H1 (cell line): ENCODE results near the gene ZSCAN12. TPM values are rescaled to one million over a fixed set of nuclear protein-coding genes. Genes with fewer than 3 reads are reported as not detected.

Source experiments
- CTCF ChIA-PET: fragments of 300-600 bp; sonication (Branson Sonifier 250); formaldehyde crosslinking; loops from one replicate; lab custom pipeline; 2021; ENCODE audit not compliant: partially characterized antibody; lab: Charles Lee
- POLR2A ChIA-PET: fragments of 300-600 bp; sonication (Branson Sonifier 250); formaldehyde crosslinking; loops from one replicate; lab custom pipeline; 2021; ENCODE audit warnings: inconsistent platforms; ENCODE audit not compliant: partially characterized antibody; lab: Charles Lee
- DNase-seq, 2 experiments: peaks; one replicate each; pipeline versions ENCODE4 v3.0.0 to v3.0.0-alpha.2; 2010 to 2022; ENCODE audit warnings: low spot score in 2 of 2, low read depth in 1 of 2, mixed read lengths in 1 of 2
- FAIRE-seq: peaks from 2 replicates; lab custom pipeline; 2011; peaks lifted over from hg19 to GRCh38; lab: Jason Lieb, UNC
- H2AFZ ChIP-seq: 2 replicates; pipeline ENCODE4 v1.8.1; 2012; ENCODE audit warnings: low read length, inconsistent platforms
- H2AK5ac ChIP-seq: 2 replicates; pipeline ENCODE4 v1.6.1; 2013; ENCODE audit warnings: low read depth, low read length
- H2BK120ac ChIP-seq: replicated peaks from 2 replicates; pipeline ENCODE3; 2013; ENCODE audit warnings: low read depth, low read length, inconsistent platforms
- H2BK12ac ChIP-seq: 2 replicates; pipeline ENCODE4 v1.6.1; 2013; ENCODE audit warnings: low read depth, low read length
- H2BK15ac ChIP-seq: 2 replicates; pipeline ENCODE4 v1.6.1; 2013; ENCODE audit warnings: low read length
- H2BK20ac ChIP-seq: 2 replicates; pipeline ENCODE4 v1.6.1; 2013; ENCODE audit warnings: low read length
- H2BK5ac ChIP-seq: 2 replicates; pipeline ENCODE4 v1.6.1; 2013; ENCODE audit warnings: low read depth, low read length
- H3K14ac ChIP-seq: 2 replicates; pipeline ENCODE4 v1.6.1; 2013; ENCODE audit warnings: inconsistent platforms; ENCODE audit not compliant: insufficient read length
- H3K18ac ChIP-seq: 2 replicates; pipeline ENCODE4 v1.6.1; 2013; ENCODE audit warnings: low read length; ENCODE audit errors: extremely low read depth
- H3K23ac ChIP-seq: 2 replicates; pipeline ENCODE4 v1.6.1; 2013; ENCODE audit warnings: inconsistent platforms; ENCODE audit not compliant: insufficient read length
- H3K23me2 ChIP-seq: 2 replicates; pipeline ENCODE4 v1.6.1; 2013; ENCODE audit warnings: low read depth, low read length
- H3K27ac ChIP-seq: 2 replicates; pipeline ENCODE4 v1.6.1; 2011; ENCODE audit warnings: low read depth, low read length, inconsistent platforms
- H3K27me3 ChIP-seq, 4 experiments: replicated peaks in 1 of 4; 1 replicate in 1 of 4; 2 replicates in 3 of 4; pipeline versions ENCODE4 v1.6.1 to v1.8.1; 2011 to 2013; ENCODE audit warnings: low read length in 3 of 4, mild to moderate bottlenecking in 3 of 4, inconsistent platforms in 2 of 4, mixed read lengths in 2 of 4, moderate library complexity in 1 of 4; ENCODE audit not compliant: control insufficient read depth in 3 of 4, insufficient read depth in 3 of 4; ENCODE audit errors: extremely low read depth in 1 of 4
- H3K36me3 ChIP-seq, 4 experiments: 2 replicates each; pipeline versions ENCODE4 v1.6.1 to v1.8.1; 2011 to 2013; ENCODE audit warnings: mild to moderate bottlenecking in 4 of 4, low read length in 3 of 4, moderate library complexity in 2 of 4, control low read depth in 1 of 4, inconsistent platforms in 1 of 4; ENCODE audit not compliant: insufficient read depth in 4 of 4, control insufficient read depth in 2 of 4
- H3K4ac ChIP-seq: replicated peaks from 2 replicates; pipeline ENCODE3; 2013; ENCODE audit warnings: low read length, low read depth, mixed read lengths, inconsistent platforms; ENCODE audit not compliant: insufficient read length
- H3K4me1 ChIP-seq, 4 experiments: replicated peaks in 1 of 4; 1 replicate in 1 of 4; 2 replicates in 3 of 4; pipeline versions ENCODE4 v1.6.1 to v1.8.1; 2011 to 2013; ENCODE audit warnings: low read length in 3 of 4, inconsistent platforms in 2 of 4, mixed read lengths in 1 of 4; ENCODE audit not compliant: insufficient read depth in 4 of 4, control insufficient read depth in 3 of 4
- H3K4me2 ChIP-seq, 2 experiments: 2 replicates each; pipeline versions ENCODE4 v1.6.1 to v1.8.1; 2011 to 2013; ENCODE audit warnings: low read depth in 2 of 2, low read length in 2 of 2, control low read depth in 1 of 2, inconsistent platforms in 1 of 2, mild to moderate bottlenecking in 1 of 2; ENCODE audit not compliant: insufficient read depth in 1 of 2
- H3K4me3 ChIP-seq, 4 experiments: fragments of 200-600, 300-600 bp in 1 of 4; sonication (generic), shearing (Covaris generic), sonication (Bioruptor Twin) in 1 of 4; 2 replicates each; pipeline versions ENCODE4 v1.5.1 to v1.8.1; 2011 to 2016; ENCODE audit warnings: low read length in 4 of 4, low read depth in 3 of 4, control low read depth in 2 of 4, inconsistent platforms in 2 of 4, mild to moderate bottlenecking in 2 of 4, mixed read lengths in 1 of 4, moderate library complexity in 1 of 4; ENCODE audit not compliant: insufficient read depth in 2 of 4; ENCODE audit errors: extremely low read depth in 1 of 4
- H3K56ac ChIP-seq: replicated peaks from 2 replicates; pipeline ENCODE3; 2013; ENCODE audit warnings: low read depth, mild to moderate bottlenecking, mixed read lengths, low read length, inconsistent platforms; ENCODE audit not compliant: insufficient read length
- H3K79me1 ChIP-seq: 2 replicates; pipeline ENCODE4 v1.6.1; 2013; ENCODE audit warnings: low read depth, low read length, control low read depth
- H3K79me2 ChIP-seq, 2 experiments: 2 replicates each; pipeline versions ENCODE4 v1.6.1 to v1.8.1; 2012 to 2013; ENCODE audit warnings: low read length in 2 of 2, mild to moderate bottlenecking in 2 of 2, inconsistent platforms in 1 of 2; ENCODE audit not compliant: insufficient read depth in 2 of 2, control insufficient read depth in 1 of 2
- H3K9ac ChIP-seq, 4 experiments: replicated peaks in 1 of 4; 1 replicate in 1 of 4; 2 replicates in 3 of 4; pipeline versions ENCODE4 v1.6.1 to v1.8.1; 2011 to 2013; ENCODE audit warnings: low read depth in 3 of 4, low read length in 3 of 4, control low read depth in 2 of 4, mild to moderate bottlenecking in 2 of 4, moderate library complexity in 2 of 4, inconsistent platforms in 1 of 4; ENCODE audit errors: extremely low read depth in 1 of 4
- H3K9me3 ChIP-seq, 2 experiments: 2 replicates each; pipeline versions ENCODE4 v1.6.1 to v1.8.1; 2012 to 2013; ENCODE audit warnings: mild to moderate bottlenecking in 2 of 2, moderate library complexity in 2 of 2, control low read depth in 1 of 2, inconsistent platforms in 1 of 2, low read depth in 1 of 2, low read length in 1 of 2, mixed read lengths in 1 of 2; ENCODE audit not compliant: insufficient read depth in 2 of 2
- H4K20me1 ChIP-seq, 2 experiments: replicated peaks in 1 of 2; 2 replicates each; pipeline versions ENCODE3 to v1.8.1; 2011 to 2013; ENCODE audit warnings: inconsistent platforms in 2 of 2, low read length in 2 of 2, mild to moderate bottlenecking in 1 of 2; ENCODE audit not compliant: insufficient read depth in 2 of 2, control insufficient read depth in 1 of 2
- H4K5ac ChIP-seq: 2 replicates; pipeline ENCODE4 v1.6.1; 2013; ENCODE audit warnings: low read length, low read depth, mixed read lengths, inconsistent platforms; ENCODE audit not compliant: insufficient read length
- H4K8ac ChIP-seq: 2 replicates; pipeline ENCODE4 v1.8.0; 2013; ENCODE audit warnings: mild to moderate bottlenecking, moderate library complexity, low read length, inconsistent platforms; ENCODE audit not compliant: insufficient read depth; ENCODE audit errors: extremely low read depth
- H4K91ac ChIP-seq: replicated peaks from 2 replicates; pipeline ENCODE3; 2013; ENCODE audit warnings: low read length, mixed read lengths, inconsistent platforms; ENCODE audit not compliant: insufficient read length
- BRCA1 ChIP-seq: IDR thresholded peaks from 2 replicates; pipeline ENCODE4 v1.6.1; 2012; ENCODE audit warnings: low read depth, low read length, improper control_type of control experiment
- CEBPB ChIP-seq: IDR thresholded peaks from 2 replicates; pipeline ENCODE4 v1.6.1; 2012; ENCODE audit warnings: low read depth, low read length
- CHD2 ChIP-seq: IDR thresholded peaks from 2 replicates; pipeline ENCODE4 v1.6.1; 2012; ENCODE audit warnings: low read length, improper control_type of control experiment
- CREB1 ChIP-seq: IDR thresholded peaks from 2 replicates; pipeline ENCODE4 v1.6.1; 2012; ENCODE audit warnings: inconsistent platforms
- CTBP2 ChIP-seq: IDR thresholded peaks from 2 replicates; pipeline ENCODE4 v1.7.0; 2011; ENCODE audit warnings: borderline replicate concordance, mild to moderate bottlenecking, moderate library complexity, mixed read lengths, low read length; ENCODE audit not compliant: insufficient read depth, insufficient read length
- EZH2 ChIP-seq: fragments of 200-600 bp; sonication (generic); IDR thresholded peaks from 2 replicates; pipeline ENCODE4 v1.7.1; 2012; ENCODE audit warnings: low read depth, mild to moderate bottlenecking, moderate library complexity, low read length, inconsistent platforms; ENCODE audit not compliant: severe bottlenecking
- FOSL1 ChIP-seq: IDR thresholded peaks from 2 replicates; pipeline ENCODE4 v1.6.1; 2011; ENCODE audit warnings: mild to moderate bottlenecking, low read depth, low read length, moderate library complexity; ENCODE audit not compliant: insufficient read depth
- KDM1A ChIP-seq: fragments of 200-600, 300-600 bp; sonication (generic); IDR thresholded peaks from 2 replicates; pipeline ENCODE4 v1.7.1; 2016; ENCODE audit warnings: mild to moderate bottlenecking, low read length, borderline replicate concordance
- MAFK ChIP-seq: IDR thresholded peaks from 2 replicates; pipeline ENCODE4 v1.6.1; 2012; ENCODE audit warnings: low read depth, mild to moderate bottlenecking, improper control_type of control experiment, low read length
- MAX ChIP-seq: IDR thresholded peaks from 2 replicates; pipeline ENCODE4 v1.6.1; 2012; ENCODE audit warnings: inconsistent platforms
- NANOG ChIP-seq: IDR thresholded peaks from 2 replicates; pipeline ENCODE4 v1.6.1; 2011; ENCODE audit warnings: low read length, low read depth, mild to moderate bottlenecking, inconsistent platforms; ENCODE audit not compliant: insufficient read depth, poor library complexity, severe bottlenecking
- NRF1 ChIP-seq: IDR thresholded peaks from 2 replicates; pipeline ENCODE4 v1.6.1; 2011; ENCODE audit warnings: mild to moderate bottlenecking, low read depth, low read length, improper control_type of control experiment
- POLR2A ChIP-seq, 2 experiments: IDR thresholded peaks; 1 replicate in 1 of 2; 2 replicates in 1 of 2; pipeline ENCODE4 v1.6.1; 2011; ENCODE audit warnings: low read depth in 2 of 2, low read length in 2 of 2, mild to moderate bottlenecking in 2 of 2; ENCODE audit errors: control extremely low read depth in 1 of 2
- POLR2AphosphoS5 ChIP-seq: IDR thresholded peaks from 2 replicates; pipeline ENCODE4 v1.6.1; 2011; ENCODE audit warnings: low read depth, low read length
- RNF2 ChIP-seq: fragments of 200-900, 300-1000 bp; sonication (generic); IDR thresholded peaks from 2 replicates; pipeline ENCODE4 v1.7.1; 2016; ENCODE audit warnings: borderline replicate concordance, low read depth, mild to moderate bottlenecking, antibody characterized with exemption, low read length; ENCODE audit not compliant: poor library complexity, severe bottlenecking; ENCODE audit errors: missing control alignments
- YY1 ChIP-seq: IDR thresholded peaks from 2 replicates; pipeline ENCODE4 v1.6.1; 2011; ENCODE audit warnings: low read depth, mild to moderate bottlenecking, low read length
- polyA plus RNA-seq, 7 experiments: library from polyadenylated mRNA; depleted of rRNA in 3 of 7; stranded (reverse) in 5 of 7; unstranded in 2 of 7; fragments of >200 nt in 5 of 7; fragments of 200-250 nt in 2 of 7; gene quantifications; 1 replicate in 5 of 7; 2 replicates in 1 of 7; 4 replicates in 1 of 7; pipeline versions ENCODE4 v1.2.1 to v1.2.3, GENCODE V29; 2011 to 2013; ENCODE audit warnings: missing spikeins in 2 of 7, mixed read lengths in 2 of 7
- total RNA-seq: library from RNA; stranded (reverse); fragmentation: NEBNext Ultra II Directional; extraction: Animal tissue kit (Norgen Biotek cat#: 25700); gene quantifications from 2 replicates; pipeline ENCODE4 v1.2.1, GENCODE V29; 2021

The ZSCAN12 gene
- total and polyA plus RNA-seq, 2 of the 8 experiments (the other 6 are each of a cell fraction or from before 2014, with no cell fraction given), result 2.2 to 9.6 TPM

GRCh38 chr6:28378644-28379043 is 20.9 kb downstream of the ZSCAN12 start:
- Histone ChIP-seq H3K4me2 (no peak overlapping the region), H2AK5ac (no peak overlapping the region), H2BK15ac (no peak overlapping the region), H3K79me2 (peaks cover 0 to 12% of the 10 kb centered on the region in 2 experiments; a peak in 2 of 4 replicates), H3K36me3 (peaks cover 0 to 37% (median 14%) of the 10 kb centered on the region in 4 experiments; a peak in 6 of 8 replicates), H3K79me1 (no peaks in the 10 kb centered on the region), H2BK120ac (no peak overlapping the region)
- TF ChIP-seq MAFK (no peak), CTBP2 (no peak), YY1 (no peak), MAX (no peak), POLR2A (IDR thresholded peaks at IDR 0.05; ENCODE audit: control extremely low read depth in 1 of 2, low read depth in 2 of 2, low read length in 2 of 2) (no peak), FOSL1 (no peak), EZH2 (no peak), KDM1A (no peak), NRF1 (no peak), CEBPB (no peak), NANOG (no peak), BRCA1 (no peak), CHD2 (no peak), RNF2 (no peak), CREB1 (no peak), POLR2AphosphoS5 (no peak)
- TF ChIP-seq, all 59 proteins: peak for 0
- no peak overlapping the region for H4K8ac ChIP-seq
- H3K56ac ChIP-seq, result no peak overlapping the region
- H3K4ac ChIP-seq, result no peak overlapping the region
- H2AFZ ChIP-seq, result no peak overlapping the region
- no peak overlapping the region for H2BK20ac ChIP-seq
- H3K9me3 ChIP-seq, result no peaks in the 10 kb centered on the region; a peak in 1 of 4 replicates
- FAIRE-seq, result no peak
- H3K4me1 ChIP-seq, result peaks cover 0 to 3% (median 0%) of the 10 kb centered on the region in 4 experiments; a peak in 2 of 7 replicates
- no peak for DNase-seq
- H2BK5ac ChIP-seq, result no peak overlapping the region
- H2BK12ac ChIP-seq, result no peak overlapping the region
- no peak overlapping the region for H3K4me3 ChIP-seq
- H3K9ac ChIP-seq, result no peak overlapping the region
- H3K14ac ChIP-seq, result no peak overlapping the region
- no peaks in the 10 kb centered on the region for H4K20me1 ChIP-seq
- H3K27me3 ChIP-seq, result no peaks in the 10 kb centered on the region
- no peak overlapping the region for H4K5ac ChIP-seq
- H3K23ac ChIP-seq, result no peak overlapping the region
- H3K27ac ChIP-seq, result no peak overlapping the region
- POLR2A ChIA-PET, result interaction anchor here (1.1 to 1.3 kb wide), 2 partner anchors 20 to 28 kb away, joined by 3 to 5 read pairs; no protein-coding TSS in a partner anchor
- CTCF ChIA-PET, result no interaction called here
- no peak overlapping the region for H3K18ac ChIP-seq
- no peaks in the 10 kb centered on the region for H3K23me2 ChIP-seq
- no peak overlapping the region for H4K91ac ChIP-seq
